HG03139 (cell line): ENCODE measurements around the gene VIM.
A peak's percentile ranks its signal among the peaks of the same experiment; 100 is the strongest.

Experiments used
- ATAC-seq: cut with Tn5 transposase; IDR thresholded peaks from one replicate; pipeline ENCODE4 v1.9.1; 2021; ENCODE audit not compliant: unreplicated experiment

The VIM gene

GRCh38 chr10:17209302-17209701 is 18.7 kb upstream of the VIM start:
- ATAC-seq = no peak

- no peak for ATAC-seq
Measured at GRCh38 chr10:17209881-17210280, 18.2 kb upstream of the VIM start.

GRCh38 chr10:17210361-17210760 is 17.7 kb upstream of the VIM start:
- no peak for ATAC-seq

GRCh38 chr10:17212802-17213221 is 15.2 kb upstream of the VIM start:
- ATAC-seq = no peak

DNA sequence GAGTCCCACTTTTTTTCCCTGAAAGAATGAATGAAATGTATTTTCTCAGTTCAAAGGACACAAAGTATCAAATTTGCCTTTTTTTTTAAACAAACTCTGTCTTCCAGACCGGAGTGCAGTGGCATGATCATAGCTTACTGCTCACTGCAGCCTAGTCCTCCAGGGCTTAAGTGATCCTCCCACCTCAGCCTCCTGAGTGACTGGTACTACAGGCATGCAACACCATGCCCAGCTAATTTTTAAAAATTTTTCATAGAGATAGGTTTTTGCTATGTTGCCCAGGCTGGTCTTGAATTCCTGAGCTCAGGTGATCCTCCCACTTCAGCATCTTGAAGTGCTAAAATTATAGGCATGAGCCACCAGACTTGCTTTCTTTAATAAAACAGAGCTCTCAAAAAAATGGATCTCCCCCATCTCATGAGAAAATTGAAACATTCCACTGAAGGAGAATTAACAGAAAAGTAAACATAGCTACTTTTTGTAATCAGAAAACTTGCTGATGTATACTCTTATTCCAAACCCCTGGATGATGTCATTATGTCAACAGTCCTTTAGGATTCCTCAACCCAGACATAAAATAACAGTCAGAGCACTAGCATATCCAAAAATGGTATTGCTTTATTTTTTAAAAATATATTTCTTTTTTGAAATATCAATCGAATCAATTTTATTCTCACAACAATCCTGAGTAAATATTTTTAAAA is 14.2 kb upstream of the VIM start:
- no peak for ATAC-seq

DNA sequence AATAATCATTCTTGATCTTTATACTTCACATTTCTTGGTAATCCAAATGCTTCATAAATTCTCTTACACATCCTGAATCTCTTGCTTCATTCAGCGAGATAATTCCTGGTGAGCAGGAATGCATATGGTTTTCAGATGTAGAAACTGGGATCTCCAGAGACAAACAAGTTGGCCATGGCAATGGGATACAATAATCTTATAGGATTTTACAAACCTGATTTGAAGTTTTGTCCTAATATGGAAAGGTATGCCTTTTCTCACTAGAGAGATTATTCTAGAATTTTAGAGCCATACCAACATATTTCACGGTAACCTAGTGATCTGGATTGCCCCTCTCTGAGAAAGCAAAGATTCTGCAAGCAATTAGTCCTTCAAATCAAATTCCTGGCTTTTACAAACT is 13.5 kb upstream of the VIM start:
- ATAC-seq = no peak

GRCh38 chr10:17214971-17215781 is 12.9 kb upstream of the VIM start:
- no peak for ATAC-seq

GRCh38 chr10:17215782-17216122 is 12.3 kb upstream of the VIM start:
- no peak for ATAC-seq

DNA sequence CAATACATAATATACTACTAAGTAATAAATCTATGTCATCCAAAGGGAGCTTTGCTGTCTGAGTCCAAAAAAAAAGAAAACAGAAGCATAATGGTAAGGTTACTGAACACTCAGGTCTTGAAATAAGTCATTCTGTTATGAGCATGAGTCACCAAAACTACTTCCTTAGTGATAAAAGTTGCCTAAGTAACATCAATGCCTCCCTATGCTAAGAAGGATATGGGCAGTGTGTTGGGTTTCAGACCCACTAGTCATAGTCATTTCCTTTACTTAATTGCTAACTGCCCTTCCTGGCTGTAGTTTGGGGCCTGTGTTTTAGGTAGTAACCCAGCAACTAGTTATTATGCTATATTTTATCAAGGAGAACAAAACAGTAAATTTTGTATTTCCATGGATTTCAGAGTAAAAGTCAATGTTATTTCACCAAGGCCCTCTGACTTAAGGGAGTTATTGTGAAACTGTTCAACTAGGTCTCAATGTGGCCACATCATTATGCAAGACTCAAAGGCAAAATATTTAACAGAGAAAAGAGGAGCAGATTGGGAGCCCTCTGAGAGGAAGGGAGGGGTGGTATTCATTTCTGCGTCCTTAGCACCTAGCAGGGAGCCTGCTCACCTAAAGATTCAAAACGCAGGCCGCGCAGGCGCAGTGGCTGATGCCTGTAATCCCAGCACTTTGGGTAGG is 11.7 kb upstream of the VIM start:
- ATAC-seq = peak; percentile 100

DNA sequence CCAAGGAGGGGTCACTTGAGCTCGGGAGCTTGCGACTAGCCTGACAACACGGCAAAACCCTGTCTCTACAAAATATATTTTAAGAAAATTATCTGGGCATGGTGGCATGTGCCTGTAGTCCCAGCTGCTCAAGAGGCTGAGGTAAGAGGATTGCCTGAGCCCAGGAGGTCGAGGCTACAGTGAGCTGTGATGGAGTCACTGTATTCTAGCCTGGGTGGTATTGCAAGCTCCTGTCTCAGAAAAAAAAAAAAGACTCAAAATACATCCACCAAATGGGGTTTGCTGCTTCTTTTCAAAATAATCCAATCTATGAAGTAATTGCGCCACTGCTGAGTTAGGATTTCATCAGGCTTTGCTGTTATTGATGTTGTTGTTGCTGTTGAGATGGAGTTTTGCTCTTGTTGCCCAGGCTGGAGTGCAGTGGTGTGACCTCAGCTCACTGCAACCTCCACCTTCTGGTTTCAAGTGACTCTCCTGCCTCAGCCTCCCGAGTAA is 11.1 kb upstream of the VIM start:
- ATAC-seq = no peak

DNA sequence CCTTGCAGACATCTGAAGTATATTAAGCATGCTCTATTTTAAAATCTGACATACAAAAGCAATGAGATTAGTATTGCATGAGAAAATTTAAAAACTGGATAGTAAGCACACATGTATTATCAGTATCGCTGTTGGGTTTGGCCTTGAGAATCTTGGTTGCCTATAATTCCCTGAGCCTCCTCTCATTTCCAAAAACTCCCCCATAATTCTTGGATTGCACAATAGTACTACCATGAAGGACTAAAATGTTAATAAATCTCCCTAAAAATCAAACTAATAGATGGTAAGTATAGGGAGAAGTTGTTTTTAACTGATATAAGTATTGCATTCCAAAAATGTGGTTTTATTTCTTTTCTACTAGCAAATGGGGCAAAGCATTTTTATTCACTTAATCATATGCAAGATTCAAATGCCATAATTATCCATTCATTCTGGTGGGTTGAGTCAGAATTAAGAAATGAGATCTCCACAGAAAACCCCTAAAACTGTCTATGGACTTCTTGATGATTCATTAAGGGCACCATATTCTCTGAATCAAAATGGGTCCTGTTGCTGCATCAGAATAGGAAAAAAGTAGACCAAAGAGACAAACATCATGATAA is 10.3 kb upstream of the VIM start:
- no peak for ATAC-seq

GRCh38 chr10:17219024-17219423 is 9.0 kb upstream of the VIM start:
- no peak for ATAC-seq

GRCh38 chr10:17220652-17221100 is 7.4 kb upstream of the VIM start:
- ATAC-seq = no peak

DNA sequence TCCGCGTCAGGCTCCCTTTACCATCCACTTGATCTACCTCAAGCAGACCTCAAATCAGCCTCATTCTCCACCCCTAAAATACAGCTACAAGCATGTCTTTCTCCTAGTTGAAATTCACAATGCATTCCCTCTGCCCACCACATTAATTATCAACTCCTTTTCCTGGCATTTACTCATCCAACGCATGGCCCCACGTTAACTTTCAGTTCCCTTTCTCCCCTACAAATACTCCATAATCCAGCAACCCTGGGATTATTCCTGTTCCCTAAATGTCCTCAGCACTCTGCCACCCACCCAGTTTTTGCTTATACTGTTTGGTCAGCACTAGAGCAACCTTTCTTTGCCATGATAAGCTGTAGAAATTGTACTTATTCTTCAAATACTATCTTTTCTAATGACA is 5.7 kb upstream of the VIM start:
- ATAC-seq = no peak

DNA sequence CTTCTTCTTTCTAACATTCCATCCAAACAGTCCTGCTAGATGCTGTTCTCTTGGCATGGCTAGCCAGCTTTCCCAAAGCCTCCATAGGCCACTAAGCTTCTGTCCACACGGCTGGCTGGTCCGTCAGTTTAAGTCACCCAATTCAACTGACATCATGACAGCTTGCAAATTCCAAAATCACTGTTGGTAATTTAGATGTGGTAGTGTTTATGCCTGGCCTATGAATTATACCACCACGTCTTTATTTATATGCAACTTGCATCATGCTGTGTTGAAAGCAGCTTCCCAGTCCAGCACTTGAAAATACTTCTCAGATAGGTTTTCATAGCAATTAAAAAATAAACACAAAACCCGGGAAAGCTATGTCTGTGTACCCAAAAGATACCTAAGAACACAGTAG is 2.2 kb upstream of the VIM start:
- no peak for ATAC-seq

DNA sequence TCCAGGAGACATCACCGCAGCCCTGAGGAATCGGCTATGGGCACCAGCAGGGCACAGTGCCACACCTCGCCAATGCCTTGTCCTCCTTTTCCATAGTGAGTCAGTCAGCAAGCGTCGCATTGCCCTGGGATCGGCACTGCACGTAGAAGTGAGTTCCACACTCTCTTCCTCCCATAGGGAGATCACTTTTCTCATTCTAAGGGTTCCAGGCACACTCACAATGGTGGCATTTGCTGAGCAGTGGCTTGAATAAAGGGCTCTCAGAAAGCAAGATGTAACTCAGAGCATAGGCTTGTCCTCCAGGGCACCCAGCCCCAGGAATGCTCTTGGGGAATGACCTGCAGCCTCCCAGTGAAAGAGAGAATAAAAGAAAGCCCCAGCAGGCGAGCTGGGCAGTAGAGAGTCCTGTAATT is 1.1 kb upstream of the VIM start:
- no peak for ATAC-seq

- peak; percentile 22 for ATAC-seq
Measured at GRCh38 chr10:17227367-17228090, 512 bp upstream of the VIM start.

DNA sequence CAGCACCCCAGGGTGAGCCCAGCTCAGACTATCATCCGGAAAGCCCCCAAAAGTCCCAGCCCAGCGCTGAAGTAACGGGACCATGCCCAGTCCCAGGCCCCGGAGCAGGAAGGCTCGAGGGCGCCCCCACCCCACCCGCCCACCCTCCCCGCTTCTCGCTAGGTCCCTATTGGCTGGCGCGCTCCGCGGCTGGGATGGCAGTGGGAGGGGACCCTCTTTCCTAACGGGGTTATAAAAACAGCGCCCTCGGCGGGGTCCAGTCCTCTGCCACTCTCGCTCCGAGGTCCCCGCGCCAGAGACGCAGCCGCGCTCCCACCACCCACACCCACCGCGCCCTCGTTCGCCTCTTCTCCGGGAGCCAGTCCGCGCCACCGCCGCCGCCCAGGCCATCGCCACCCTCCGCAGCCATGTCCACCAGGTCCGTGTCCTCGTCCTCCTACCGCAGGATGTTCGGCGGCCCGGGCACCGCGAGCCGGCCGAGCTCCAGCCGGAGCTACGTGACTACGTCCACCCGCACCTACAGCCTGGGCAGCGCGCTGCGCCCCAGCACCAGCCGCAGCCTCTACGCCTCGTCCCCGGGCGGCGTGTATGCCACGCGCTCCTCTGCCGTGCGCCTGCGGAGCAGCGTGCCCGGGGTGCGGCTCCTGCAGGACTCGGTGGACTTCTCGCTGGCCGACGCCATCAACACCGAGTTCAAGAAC is 1.1 kb downstream of the VIM start:
- peak; percentile 20 for ATAC-seq

- ATAC-seq = no peak
Measured at GRCh38 chr10:17229717-17229966, 1.6 kb downstream of the VIM start.

DNA sequence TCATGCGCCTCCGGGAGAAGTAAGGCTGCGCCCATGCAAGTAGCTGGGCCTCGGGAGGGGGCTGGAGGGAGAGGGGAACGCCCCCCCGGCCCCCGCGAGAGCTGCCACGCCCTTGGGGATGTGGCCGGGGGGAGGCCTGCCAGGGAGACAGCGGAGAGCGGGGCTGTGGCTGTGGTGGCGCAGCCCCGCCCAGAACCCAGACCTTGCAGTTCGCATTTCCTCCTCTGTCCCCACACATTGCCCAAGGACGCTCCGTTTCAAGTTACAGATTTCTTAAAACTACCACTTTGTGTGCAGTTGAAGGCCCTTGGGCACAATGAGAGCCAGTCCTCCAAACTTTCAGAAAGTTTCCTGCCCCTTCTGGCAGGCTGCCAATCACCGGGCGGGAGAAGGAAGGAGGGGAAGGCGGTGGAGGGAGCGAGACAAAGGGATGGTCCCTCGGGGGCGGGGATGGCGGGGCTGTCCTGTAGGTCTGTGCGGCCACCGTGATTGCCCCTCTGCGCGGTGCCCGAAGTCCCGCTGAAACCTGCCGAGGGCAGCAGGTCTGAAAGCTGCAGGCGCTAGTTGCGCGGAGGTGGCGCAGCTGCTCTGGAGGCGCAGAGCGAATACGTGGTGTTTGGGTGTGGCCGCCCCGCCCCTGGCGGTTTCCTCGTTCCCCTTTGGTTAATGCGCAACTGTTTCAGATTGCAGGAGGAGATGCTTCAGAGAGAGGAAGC is 2.1 kb downstream of the VIM start:
- ATAC-seq = peak; percentile 42
